ENCODE data around the gene BBS5.

Gene BBS5

DNA sequence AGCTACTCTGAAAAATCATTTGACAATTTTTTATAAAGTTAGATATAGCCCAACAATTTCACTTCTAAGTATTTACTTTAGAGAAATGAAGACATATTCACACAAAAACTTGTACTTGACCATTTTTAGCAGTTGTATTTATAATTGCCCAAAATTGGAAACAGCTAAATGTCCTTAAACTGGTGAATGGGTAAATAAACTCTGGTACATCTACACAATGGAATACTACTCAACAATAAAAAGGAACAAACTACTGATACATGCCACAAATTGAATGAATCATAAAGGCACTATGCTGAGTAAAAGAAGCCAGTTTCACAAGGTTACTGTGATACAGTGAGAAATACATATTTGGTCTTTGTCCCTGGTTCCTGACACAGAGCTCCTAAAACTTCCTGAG is 32.8 kb upstream of the BBS5 start:
- TF ChIP-seq, protein P1, sequence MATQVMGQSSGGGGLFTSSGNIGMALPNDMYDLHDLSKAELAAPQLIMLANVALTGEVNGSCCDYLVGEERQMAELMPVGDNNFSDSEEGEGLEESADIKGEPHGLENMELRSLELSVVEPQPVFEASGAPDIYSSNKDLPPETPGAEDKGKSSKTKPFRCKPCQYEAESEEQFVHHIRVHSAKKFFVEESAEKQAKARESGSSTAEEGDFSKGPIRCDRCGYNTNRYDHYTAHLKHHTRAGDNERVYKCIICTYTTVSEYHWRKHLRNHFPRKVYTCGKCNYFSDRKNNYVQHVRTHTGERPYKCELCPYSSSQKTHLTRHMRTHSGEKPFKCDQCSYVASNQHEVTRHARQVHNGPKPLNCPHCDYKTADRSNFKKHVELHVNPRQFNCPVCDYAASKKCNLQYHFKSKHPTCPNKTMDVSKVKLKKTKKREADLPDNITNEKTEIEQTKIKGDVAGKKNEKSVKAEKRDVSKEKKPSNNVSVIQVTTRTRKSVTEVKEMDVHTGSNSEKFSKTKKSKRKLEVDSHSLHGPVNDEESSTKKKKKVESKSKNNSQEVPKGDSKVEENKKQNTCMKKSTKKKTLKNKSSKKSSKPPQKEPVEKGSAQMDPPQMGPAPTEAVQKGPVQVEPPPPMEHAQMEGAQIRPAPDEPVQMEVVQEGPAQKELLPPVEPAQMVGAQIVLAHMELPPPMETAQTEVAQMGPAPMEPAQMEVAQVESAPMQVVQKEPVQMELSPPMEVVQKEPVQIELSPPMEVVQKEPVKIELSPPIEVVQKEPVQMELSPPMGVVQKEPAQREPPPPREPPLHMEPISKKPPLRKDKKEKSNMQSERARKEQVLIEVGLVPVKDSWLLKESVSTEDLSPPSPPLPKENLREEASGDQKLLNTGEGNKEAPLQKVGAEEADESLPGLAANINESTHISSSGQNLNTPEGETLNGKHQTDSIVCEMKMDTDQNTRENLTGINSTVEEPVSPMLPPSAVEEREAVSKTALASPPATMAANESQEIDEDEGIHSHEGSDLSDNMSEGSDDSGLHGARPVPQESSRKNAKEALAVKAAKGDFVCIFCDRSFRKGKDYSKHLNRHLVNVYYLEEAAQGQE (IDR thresholded peaks at IDR 0.05; ENCODE audit: insufficient read depth in 1 of 2, low read depth in 2 of 2, low read length in 2 of 2) = no peak
- TF ChIP-seq FOXP2 (optimal IDR thresholded peaks at IDR 0.05; ENCODE audit: borderline replicate concordance, extremely low read depth, extremely low read length, insufficient read depth) (no peak), POLR2AphosphoS5 (IDR thresholded peaks at IDR 0.05; ENCODE audit: low read depth, low read length) (no peak), TAF1 (IDR thresholded peaks at IDR 0.05; ENCODE audit: borderline replicate concordance, insufficient read depth, low read length) (no peak), SIN3A (IDR thresholded peaks at IDR 0.05; ENCODE audit: borderline replicate concordance, insufficient read depth, low read length) (no peak)

DNA sequence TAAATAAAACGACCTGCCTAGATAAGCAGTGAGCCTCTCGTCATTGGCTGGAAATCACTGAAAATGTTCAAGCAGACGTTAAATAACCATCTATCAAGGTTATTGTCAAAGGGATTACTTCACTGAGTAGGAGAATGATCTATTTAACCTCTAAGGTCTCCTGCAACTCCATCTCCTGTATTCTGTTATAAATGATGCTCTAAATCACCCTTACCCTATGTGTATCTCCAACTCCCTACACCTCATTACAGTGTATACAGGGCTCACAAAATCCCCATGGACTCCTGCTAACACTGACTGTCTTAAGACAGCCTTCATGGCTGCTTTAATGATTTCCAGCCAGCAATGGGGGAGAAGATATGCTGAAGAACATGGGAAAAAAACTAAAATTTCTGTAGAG is 31.0 kb upstream of the BBS5 start:
- TF ChIP-seq POLR2AphosphoS5 (IDR thresholded peaks at IDR 0.05; ENCODE audit: low read depth, low read length) (no peak), SIN3A (IDR thresholded peaks at IDR 0.05; ENCODE audit: borderline replicate concordance, insufficient read depth, low read length) (no peak), TAF1 (IDR thresholded peaks at IDR 0.05; ENCODE audit: borderline replicate concordance, insufficient read depth, low read length) (no peak), FOXP2 (optimal IDR thresholded peaks at IDR 0.05; ENCODE audit: borderline replicate concordance, extremely low read depth, extremely low read length, insufficient read depth) (no peak)
- TF ChIP-seq, protein P1 (IDR thresholded peaks at IDR 0.05; ENCODE audit: insufficient read depth in 1 of 2, low read depth in 2 of 2, low read length in 2 of 2) = no peak

DNA sequence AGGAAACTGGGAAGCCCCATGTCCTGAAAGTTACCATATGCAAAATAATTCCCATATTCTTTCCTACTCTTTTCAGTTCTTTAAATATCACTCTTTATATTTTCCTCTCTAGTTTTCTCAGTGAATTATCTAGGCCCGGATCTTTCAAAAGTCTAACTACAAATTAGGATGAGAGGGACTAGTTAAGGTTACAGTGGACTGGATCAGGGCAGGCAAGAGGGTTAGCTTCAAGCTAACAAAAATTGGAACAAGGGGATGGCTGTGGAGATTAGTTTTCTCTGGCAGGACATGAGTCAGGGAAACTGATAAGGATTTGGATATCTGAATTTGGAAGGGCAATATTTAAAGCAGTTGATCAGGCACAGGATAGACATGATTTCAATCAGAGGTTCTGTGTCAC is 30.4 kb upstream of the BBS5 start:
- TF ChIP-seq SIN3A (IDR thresholded peaks at IDR 0.05; ENCODE audit: borderline replicate concordance, insufficient read depth, low read length) = no peak
- TF ChIP-seq POLR2AphosphoS5 (IDR thresholded peaks at IDR 0.05; ENCODE audit: low read depth, low read length) = no peak
- TF ChIP-seq FOXP2 (optimal IDR thresholded peaks at IDR 0.05; ENCODE audit: borderline replicate concordance, extremely low read depth, extremely low read length, insufficient read depth) = no peak
- TF ChIP-seq TAF1 (IDR thresholded peaks at IDR 0.05; ENCODE audit: borderline replicate concordance, insufficient read depth, low read length) = no peak
- TF ChIP-seq, protein P1 (IDR thresholded peaks at IDR 0.05; ENCODE audit: insufficient read depth in 1 of 2, low read depth in 2 of 2, low read length in 2 of 2) = no peak

DNA sequence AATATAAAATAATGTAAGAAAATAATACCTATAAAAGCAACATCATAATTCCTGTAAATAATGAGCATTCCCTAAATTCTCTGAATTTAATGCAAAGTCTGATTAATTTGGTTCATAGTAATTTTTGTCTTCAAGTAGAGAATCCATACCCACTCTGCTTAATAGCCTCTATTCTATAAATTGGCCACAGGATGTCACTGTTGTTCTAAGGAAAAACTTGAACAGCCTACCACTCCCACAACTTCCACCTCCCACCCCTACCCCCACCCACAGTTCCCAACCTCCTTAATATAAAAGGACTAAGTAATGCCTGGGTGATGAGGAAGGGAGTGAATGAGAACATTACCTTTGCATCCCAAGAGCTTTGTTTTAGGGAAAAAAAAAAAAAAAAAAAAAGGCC is 27.2 kb upstream of the BBS5 start:
- no peak for TF ChIP-seq POLR2AphosphoS5 (IDR thresholded peaks at IDR 0.05; ENCODE audit: low read depth, low read length)
- no peak for TF ChIP-seq TAF1 (IDR thresholded peaks at IDR 0.05; ENCODE audit: borderline replicate concordance, insufficient read depth, low read length)
- TF ChIP-seq, protein P1 (IDR thresholded peaks at IDR 0.05; ENCODE audit: insufficient read depth in 1 of 2, low read depth in 2 of 2, low read length in 2 of 2) = no peak
- no peak for TF ChIP-seq FOXP2 (optimal IDR thresholded peaks at IDR 0.05; ENCODE audit: borderline replicate concordance, extremely low read depth, extremely low read length, insufficient read depth)
- no peak for TF ChIP-seq SIN3A (IDR thresholded peaks at IDR 0.05; ENCODE audit: borderline replicate concordance, insufficient read depth, low read length)

DNA sequence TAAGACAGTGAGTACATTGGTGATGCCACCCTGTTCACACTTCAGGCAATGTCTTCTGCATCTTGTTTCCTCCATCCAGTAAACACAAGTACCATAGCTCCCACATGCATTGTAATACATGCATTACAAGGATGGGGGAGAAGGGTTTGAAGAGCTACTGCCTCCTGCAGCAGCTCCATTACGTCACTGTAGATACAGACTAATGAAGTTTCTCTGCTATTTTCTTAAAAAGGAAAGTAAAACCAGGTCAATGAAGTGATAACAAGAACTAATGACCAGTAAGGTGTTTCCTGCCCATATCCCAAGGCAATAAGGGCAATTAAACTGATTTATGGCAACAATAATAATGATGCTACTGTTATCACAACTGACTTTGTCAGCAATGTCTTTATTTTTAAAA is 18.2 kb upstream of the BBS5 start:
- TF ChIP-seq POLR2AphosphoS5 (IDR thresholded peaks at IDR 0.05; ENCODE audit: low read depth, low read length) (no peak), TAF1 (IDR thresholded peaks at IDR 0.05; ENCODE audit: borderline replicate concordance, insufficient read depth, low read length) (no peak), SIN3A (IDR thresholded peaks at IDR 0.05; ENCODE audit: borderline replicate concordance, insufficient read depth, low read length) (no peak), FOXP2 (optimal IDR thresholded peaks at IDR 0.05; ENCODE audit: borderline replicate concordance, extremely low read depth, extremely low read length, insufficient read depth) (no peak)
- TF ChIP-seq, protein P1 (IDR thresholded peaks at IDR 0.05; ENCODE audit: insufficient read depth in 1 of 2, low read depth in 2 of 2, low read length in 2 of 2) = no peak
